Measurements from ENCODE around the gene PPP2R2B. TPM values are rescaled to one million over a fixed set of nuclear protein-coding genes. Genes with fewer than 3 reads are reported as not detected.

The PPP2R2B gene
- total RNA-seq, 1 experiment from 2014 or later, result not detected

- DNase-seq (ENCODE audit: low read depth, low spot score), result no peak
- no peaks in the 10 kb centered on the region for H3K4me1 ChIP-seq (ENCODE audit: control insufficient read depth in 1 of 2, insufficient read depth in 2 of 2, low read length in 2 of 2)
- no peak overlapping the region for H3K9ac ChIP-seq (ENCODE audit: low read length)
- H3K79me2 ChIP-seq (ENCODE audit: insufficient read depth, low read length), result no peaks in the 10 kb centered on the region
- no peak overlapping the region for H3K4me3 ChIP-seq (replicated peaks in 1 of 2; ENCODE audit: low read depth in 1 of 2, low read length in 2 of 2)
- no peak overlapping the region for H3K27ac ChIP-seq (ENCODE audit: low read depth, low read length)
- H3K9me3 ChIP-seq (ENCODE audit: control insufficient read depth in 1 of 2, insufficient read depth in 1 of 2, low read depth in 1 of 2, low read length in 2 of 2), result no peaks in the 10 kb centered on the region
- no peak for TF ChIP-seq ZFX (IDR thresholded peaks at IDR 0.05)
- TF ChIP-seq SRF (IDR thresholded peaks at IDR 0.05; ENCODE audit: low read depth), result no peak
- TF ChIP-seq EGR1 (IDR thresholded peaks at IDR 0.05; ENCODE audit: low read depth), result no peak
- TF ChIP-seq CEBPB (IDR thresholded peaks at IDR 0.05; ENCODE audit: low read depth), result no peak
- no peak for TF ChIP-seq RAD21 (IDR thresholded peaks at IDR 0.05; ENCODE audit: low read depth)
- TF ChIP-seq FOSL1 (IDR thresholded peaks at IDR 0.05; ENCODE audit: low read depth), result no peak
- TF ChIP-seq TCF7L2 (IDR thresholded peaks at IDR 0.05; ENCODE audit: borderline replicate concordance, extremely low read depth, insufficient read depth, insufficient read length), result no peak
- TF ChIP-seq POLR2AphosphoS5 (IDR thresholded peaks at IDR 0.05; ENCODE audit: low read depth, low read length), result no peak
- TF ChIP-seq ELF1 (IDR thresholded peaks at IDR 0.05; ENCODE audit: borderline replicate concordance, low read depth), result no peak
- no peak for TF ChIP-seq POLR2A (IDR thresholded peaks at IDR 0.05; ENCODE audit: borderline replicate concordance, extremely low read depth, insufficient read depth, insufficient read length)
- ChIA-PET POLR2A (no interaction called here), RAD21 (ENCODE audit: low non-redundant PET in 1 of 2, low total read pairs in 2 of 2, uncharacterized antibody in 2 of 2, unreplicated experiment in 2 of 2) (no interaction called here), CTCF (no interaction called here)
- H2AFZ ChIP-seq (ENCODE audit: low read depth, low read length, poor library complexity, severe bottlenecking), result no peak overlapping the region
- intact Hi-C loops (cut with micrococcal nuclease), result no loop called here
- no peak overlapping the region for H3K4me2 ChIP-seq (ENCODE audit: low read length)
- H4K20me1 ChIP-seq (ENCODE audit: insufficient read depth), result no peaks in the 10 kb centered on the region
- peaks cover 28% of the 10 kb centered on the region for H3K27me3 ChIP-seq (ENCODE audit: insufficient read depth, low read length)
- no peak for ATAC-seq
- BruUV-seq (replicated peaks), result no TSS peak
- H3K36me3 ChIP-seq (ENCODE audit: control insufficient read depth in 1 of 2, insufficient read depth in 2 of 2, low read length in 2 of 2), result no peaks in the 10 kb centered on the region
- no peaks in the 10 kb centered on the region for H3K9me2 ChIP-seq (ENCODE audit: insufficient read depth)
Observed at GRCh38 chr5:146799231-146799630, 79.3 kb downstream of the PPP2R2B start.

GRCh38 chr5:146797658-146798057, 80.9 kb downstream of the PPP2R2B start:
- Histone ChIP-seq H3K4me1 (ENCODE audit: control insufficient read depth in 1 of 2, insufficient read depth in 2 of 2, low read length in 2 of 2) (no peaks in the 10 kb centered on the region), H3K9ac (ENCODE audit: low read length) (no peak overlapping the region), H3K9me2 (ENCODE audit: insufficient read depth) (no peaks in the 10 kb centered on the region), H2AFZ (ENCODE audit: low read depth, low read length, poor library complexity, severe bottlenecking) (no peak overlapping the region), H3K4me3 (replicated peaks in 1 of 2; ENCODE audit: low read depth in 1 of 2, low read length in 2 of 2) (no peak overlapping the region), H4K20me1 (ENCODE audit: insufficient read depth) (no peaks in the 10 kb centered on the region), H3K4me2 (ENCODE audit: low read length) (no peak overlapping the region), H3K79me2 (ENCODE audit: insufficient read depth, low read length) (no peaks in the 10 kb centered on the region), H3K36me3 (ENCODE audit: control insufficient read depth in 1 of 2, insufficient read depth in 2 of 2, low read length in 2 of 2) (no peaks in the 10 kb centered on the region), H3K27ac (ENCODE audit: low read depth, low read length) (no peak overlapping the region), H3K9me3 (ENCODE audit: control insufficient read depth in 1 of 2, insufficient read depth in 1 of 2, low read depth in 1 of 2, low read length in 2 of 2) (no peaks in the 10 kb centered on the region), H3K27me3 (ENCODE audit: insufficient read depth, low read length) (peaks cover 23% of the 10 kb centered on the region; the same call in 1 of the 2 replicates)
- ChIA-PET CTCF (no interaction called here), POLR2A (no interaction called here), RAD21 (ENCODE audit: low non-redundant PET in 1 of 2, low total read pairs in 2 of 2, uncharacterized antibody in 2 of 2, unreplicated experiment in 2 of 2) (interaction anchor here in 1 of 2 experiments (0.5 kb wide), 1 partner anchor 263 kb away, joined by 3 read pairs; no protein-coding TSS in a partner anchor)
- no peak for ATAC-seq
- intact Hi-C loops (cut with micrococcal nuclease), result no loop called here
- DNase-seq (ENCODE audit: low read depth, low spot score), result no peak
- TF ChIP-seq, protein P1, sequence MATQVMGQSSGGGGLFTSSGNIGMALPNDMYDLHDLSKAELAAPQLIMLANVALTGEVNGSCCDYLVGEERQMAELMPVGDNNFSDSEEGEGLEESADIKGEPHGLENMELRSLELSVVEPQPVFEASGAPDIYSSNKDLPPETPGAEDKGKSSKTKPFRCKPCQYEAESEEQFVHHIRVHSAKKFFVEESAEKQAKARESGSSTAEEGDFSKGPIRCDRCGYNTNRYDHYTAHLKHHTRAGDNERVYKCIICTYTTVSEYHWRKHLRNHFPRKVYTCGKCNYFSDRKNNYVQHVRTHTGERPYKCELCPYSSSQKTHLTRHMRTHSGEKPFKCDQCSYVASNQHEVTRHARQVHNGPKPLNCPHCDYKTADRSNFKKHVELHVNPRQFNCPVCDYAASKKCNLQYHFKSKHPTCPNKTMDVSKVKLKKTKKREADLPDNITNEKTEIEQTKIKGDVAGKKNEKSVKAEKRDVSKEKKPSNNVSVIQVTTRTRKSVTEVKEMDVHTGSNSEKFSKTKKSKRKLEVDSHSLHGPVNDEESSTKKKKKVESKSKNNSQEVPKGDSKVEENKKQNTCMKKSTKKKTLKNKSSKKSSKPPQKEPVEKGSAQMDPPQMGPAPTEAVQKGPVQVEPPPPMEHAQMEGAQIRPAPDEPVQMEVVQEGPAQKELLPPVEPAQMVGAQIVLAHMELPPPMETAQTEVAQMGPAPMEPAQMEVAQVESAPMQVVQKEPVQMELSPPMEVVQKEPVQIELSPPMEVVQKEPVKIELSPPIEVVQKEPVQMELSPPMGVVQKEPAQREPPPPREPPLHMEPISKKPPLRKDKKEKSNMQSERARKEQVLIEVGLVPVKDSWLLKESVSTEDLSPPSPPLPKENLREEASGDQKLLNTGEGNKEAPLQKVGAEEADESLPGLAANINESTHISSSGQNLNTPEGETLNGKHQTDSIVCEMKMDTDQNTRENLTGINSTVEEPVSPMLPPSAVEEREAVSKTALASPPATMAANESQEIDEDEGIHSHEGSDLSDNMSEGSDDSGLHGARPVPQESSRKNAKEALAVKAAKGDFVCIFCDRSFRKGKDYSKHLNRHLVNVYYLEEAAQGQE (IDR thresholded peaks at IDR 0.05; ENCODE audit: low read depth), result no peak
- TF ChIP-seq POLR2A (IDR thresholded peaks at IDR 0.05; ENCODE audit: borderline replicate concordance, extremely low read depth, insufficient read depth, insufficient read length), result no peak
- TF ChIP-seq YY1 (IDR thresholded peaks at IDR 0.05; ENCODE audit: extremely low read depth, insufficient replicate concordance, low read depth, low read length), result no peak
- no peak for TF ChIP-seq CBX3 (IDR thresholded peaks at IDR 0.05; ENCODE audit: low read depth)
- no peak for TF ChIP-seq JUND (IDR thresholded peaks at IDR 0.05)
- TF ChIP-seq, protein P2, sequence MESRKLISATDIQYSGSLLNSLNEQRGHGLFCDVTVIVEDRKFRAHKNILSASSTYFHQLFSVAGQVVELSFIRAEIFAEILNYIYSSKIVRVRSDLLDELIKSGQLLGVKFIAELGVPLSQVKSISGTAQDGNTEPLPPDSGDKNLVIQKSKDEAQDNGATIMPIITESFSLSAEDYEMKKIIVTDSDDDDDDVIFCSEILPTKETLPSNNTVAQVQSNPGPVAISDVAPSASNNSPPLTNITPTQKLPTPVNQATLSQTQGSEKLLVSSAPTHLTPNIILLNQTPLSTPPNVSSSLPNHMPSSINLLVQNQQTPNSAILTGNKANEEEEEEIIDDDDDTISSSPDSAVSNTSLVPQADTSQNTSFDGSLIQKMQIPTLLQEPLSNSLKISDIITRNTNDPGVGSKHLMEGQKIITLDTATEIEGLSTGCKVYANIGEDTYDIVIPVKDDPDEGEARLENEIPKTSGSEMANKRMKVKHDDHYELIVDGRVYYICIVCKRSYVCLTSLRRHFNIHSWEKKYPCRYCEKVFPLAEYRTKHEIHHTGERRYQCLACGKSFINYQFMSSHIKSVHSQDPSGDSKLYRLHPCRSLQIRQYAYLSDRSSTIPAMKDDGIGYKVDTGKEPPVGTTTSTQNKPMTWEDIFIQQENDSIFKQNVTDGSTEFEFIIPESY (IDR thresholded peaks at IDR 0.05; ENCODE audit: extremely low read depth, insufficient replicate concordance, low read length), result no peak
- TF ChIP-seq SIN3A (IDR thresholded peaks at IDR 0.05; ENCODE audit: low read depth), result no peak
- no peak for TF ChIP-seq ZFX (IDR thresholded peaks at IDR 0.05)
- no peak for TF ChIP-seq FOSL1 (IDR thresholded peaks at IDR 0.05; ENCODE audit: low read depth)
- BruUV-seq (replicated peaks), result no TSS peak
